PFSK-1 (cell line): ENCODE results near the gene FIBP.

Experiments
- FOXP2 ChIP-seq: optimal IDR thresholded peaks from 2 replicates; pipeline ENCODE3; 2011; ENCODE audit warnings: borderline replicate concordance, control low read depth, inconsistent platforms; ENCODE audit not compliant: insufficient read depth; ENCODE audit errors: extremely low read length, extremely low read depth
- POLR2AphosphoS5 ChIP-seq: IDR thresholded peaks from 2 replicates; pipeline ENCODE4 v1.6.1; 2012; ENCODE audit warnings: low read depth, mild to moderate bottlenecking, control low read depth, low read length, moderate library complexity
- SIN3A ChIP-seq: IDR thresholded peaks from 2 replicates; pipeline ENCODE4 v1.6.1; 2012; ENCODE audit warnings: mild to moderate bottlenecking, low read length, moderate library complexity, borderline replicate concordance; ENCODE audit not compliant: insufficient read depth
- TAF1 ChIP-seq: IDR thresholded peaks from 2 replicates; pipeline ENCODE4 v1.6.1; 2012; ENCODE audit warnings: low read length, control low read depth, borderline replicate concordance; ENCODE audit not compliant: insufficient read depth
- TF ChIP-seq, protein P1 (sequence below), 2 experiments: IDR thresholded peaks; 2 replicates each; pipeline versions ENCODE4 v1.6.1 to v1.8.0; 2011 to 2012; ENCODE audit warnings: low read depth in 2 of 2, low read length in 2 of 2, control low read depth in 1 of 2, inconsistent platforms in 1 of 2, mild to moderate bottlenecking in 1 of 2, moderate library complexity in 1 of 2; ENCODE audit not compliant: insufficient read depth in 1 of 2

Gene FIBP

DNA sequence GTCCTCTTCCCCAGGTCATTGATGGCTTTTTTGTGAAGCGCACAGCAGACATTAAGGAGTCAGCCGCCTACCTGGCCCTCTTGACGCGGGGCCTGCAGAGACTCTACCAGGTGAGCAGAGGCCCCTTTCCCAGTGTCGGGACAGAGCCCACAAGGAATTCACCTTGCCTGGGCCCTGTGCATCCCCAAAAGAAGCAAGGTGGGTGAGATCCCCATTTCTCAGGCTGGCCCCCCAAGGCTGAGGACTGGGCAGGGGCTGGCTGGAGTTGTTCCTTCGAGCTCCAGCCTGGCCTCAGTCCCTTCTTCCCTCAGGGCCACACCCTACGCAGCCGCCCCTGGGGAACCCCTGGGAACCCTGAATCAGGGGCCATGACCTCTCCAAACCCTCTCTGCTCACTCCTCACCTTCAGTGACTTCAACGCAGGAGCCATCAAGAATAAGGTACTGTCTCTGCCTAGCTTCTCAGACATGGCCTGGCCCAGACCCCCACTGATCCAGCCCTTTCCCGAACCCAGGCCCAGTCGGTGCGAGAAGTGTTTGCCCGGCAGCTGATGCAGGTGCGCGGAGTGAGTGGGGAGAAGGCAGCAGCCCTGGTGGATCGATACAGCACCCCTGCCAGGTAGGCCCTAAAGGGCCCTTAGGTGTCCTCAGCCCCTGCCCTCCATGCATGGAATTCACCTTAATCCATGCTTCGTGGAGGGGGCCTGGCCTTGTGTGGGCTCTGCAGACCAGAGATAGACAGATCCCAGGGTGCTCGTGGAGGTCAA, 23.4 kb downstream of the FIBP start:
- no peak for TF ChIP-seq TAF1

DNA sequence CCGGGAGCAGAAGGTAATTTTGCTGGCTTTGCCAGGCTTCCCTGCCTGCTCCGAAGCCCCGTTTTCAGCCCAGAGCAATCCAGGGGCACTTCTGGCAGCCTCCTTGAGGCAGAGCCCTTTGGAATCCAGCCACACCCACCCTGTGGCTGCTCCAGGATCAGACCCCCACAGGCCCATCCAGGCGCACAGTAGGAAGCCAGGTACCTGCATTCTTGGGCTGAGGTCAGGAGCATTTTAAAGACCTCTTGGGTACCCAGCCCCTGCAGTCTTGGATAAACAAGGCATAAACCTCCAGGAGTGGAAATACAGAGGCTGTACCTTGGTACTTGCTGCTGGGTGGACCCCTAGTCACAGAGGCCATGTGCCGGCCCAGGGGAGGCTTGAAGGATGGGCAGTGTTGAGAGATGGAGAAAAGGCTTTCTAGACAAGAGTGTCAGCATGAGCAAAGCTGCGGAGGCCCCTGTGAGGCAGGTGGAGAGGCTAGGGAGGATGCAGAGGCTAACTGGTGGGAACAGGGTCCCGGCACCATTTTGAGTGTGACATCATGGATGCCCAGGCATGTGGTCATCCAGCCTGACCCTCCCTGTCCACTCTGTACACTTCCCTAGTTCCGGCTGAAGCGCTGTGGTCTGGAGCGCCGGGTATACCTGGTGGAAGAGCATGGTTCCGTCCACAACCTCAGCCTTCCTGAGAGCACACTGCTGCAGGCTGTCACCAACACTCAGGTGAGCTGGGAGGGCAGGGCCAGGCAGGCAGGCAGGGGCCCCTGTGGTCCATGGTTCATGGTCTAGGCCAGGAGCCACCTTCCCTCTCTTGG, 24.2 kb downstream of the FIBP start:
- TF ChIP-seq FOXP2 (no peak), SIN3A (no peak), POLR2AphosphoS5 (no peak; the same call in 1 of the 2 replicates), TAF1 (no peak)
- TF ChIP-seq, protein P1, sequence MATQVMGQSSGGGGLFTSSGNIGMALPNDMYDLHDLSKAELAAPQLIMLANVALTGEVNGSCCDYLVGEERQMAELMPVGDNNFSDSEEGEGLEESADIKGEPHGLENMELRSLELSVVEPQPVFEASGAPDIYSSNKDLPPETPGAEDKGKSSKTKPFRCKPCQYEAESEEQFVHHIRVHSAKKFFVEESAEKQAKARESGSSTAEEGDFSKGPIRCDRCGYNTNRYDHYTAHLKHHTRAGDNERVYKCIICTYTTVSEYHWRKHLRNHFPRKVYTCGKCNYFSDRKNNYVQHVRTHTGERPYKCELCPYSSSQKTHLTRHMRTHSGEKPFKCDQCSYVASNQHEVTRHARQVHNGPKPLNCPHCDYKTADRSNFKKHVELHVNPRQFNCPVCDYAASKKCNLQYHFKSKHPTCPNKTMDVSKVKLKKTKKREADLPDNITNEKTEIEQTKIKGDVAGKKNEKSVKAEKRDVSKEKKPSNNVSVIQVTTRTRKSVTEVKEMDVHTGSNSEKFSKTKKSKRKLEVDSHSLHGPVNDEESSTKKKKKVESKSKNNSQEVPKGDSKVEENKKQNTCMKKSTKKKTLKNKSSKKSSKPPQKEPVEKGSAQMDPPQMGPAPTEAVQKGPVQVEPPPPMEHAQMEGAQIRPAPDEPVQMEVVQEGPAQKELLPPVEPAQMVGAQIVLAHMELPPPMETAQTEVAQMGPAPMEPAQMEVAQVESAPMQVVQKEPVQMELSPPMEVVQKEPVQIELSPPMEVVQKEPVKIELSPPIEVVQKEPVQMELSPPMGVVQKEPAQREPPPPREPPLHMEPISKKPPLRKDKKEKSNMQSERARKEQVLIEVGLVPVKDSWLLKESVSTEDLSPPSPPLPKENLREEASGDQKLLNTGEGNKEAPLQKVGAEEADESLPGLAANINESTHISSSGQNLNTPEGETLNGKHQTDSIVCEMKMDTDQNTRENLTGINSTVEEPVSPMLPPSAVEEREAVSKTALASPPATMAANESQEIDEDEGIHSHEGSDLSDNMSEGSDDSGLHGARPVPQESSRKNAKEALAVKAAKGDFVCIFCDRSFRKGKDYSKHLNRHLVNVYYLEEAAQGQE (IDR thresholded peaks at IDR 0.05; ENCODE audit: insufficient read depth in 1 of 2, low read depth in 2 of 2, low read length in 2 of 2) = no peak

DNA sequence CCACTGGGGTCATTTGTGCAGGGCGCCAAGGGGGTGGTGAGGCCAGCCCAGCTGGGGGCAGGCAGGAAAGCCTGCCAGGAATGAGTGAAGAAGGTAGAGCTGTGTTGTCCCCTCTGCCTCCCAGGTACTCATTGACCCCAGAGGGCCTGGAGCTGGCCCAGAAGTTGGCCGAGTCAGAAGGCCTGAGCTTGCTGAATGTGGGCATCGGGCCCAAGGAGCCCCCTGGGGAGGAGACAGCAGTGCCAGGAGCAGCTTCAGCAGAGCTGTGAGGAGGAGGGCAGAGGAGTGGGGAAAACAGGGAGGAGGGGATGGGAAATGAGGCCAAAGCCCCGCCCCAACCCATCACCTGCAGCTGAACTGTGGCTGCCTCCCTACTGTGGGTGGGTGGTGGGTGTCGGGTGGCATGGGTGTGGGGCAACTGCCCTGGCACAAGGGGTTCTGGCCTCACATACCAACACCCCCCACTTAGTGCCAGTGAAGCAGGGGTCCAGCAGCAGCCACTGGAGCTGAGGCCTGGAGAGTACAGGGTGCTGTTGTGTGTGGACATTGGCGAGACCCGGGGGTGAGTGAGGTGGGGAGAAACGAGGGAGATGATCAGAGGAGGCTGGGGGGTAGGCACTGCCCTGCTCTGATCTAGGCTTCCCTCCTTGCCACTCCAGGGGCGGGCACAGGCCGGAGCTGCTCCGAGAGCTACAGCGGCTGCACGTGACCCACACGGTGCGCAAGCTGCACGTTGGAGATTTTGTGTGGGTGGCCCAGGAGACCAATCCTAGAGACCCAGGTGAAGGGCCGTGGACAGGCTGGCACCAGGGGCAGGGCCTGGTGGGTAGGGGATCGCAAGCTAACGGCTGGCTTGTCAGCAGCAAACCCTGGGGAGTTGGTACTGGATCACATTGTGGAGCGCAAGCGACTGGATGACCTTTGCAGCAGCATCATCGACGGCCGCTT, 25.1 kb downstream of the FIBP start:
- TF ChIP-seq FOXP2 = no peak

DNA sequence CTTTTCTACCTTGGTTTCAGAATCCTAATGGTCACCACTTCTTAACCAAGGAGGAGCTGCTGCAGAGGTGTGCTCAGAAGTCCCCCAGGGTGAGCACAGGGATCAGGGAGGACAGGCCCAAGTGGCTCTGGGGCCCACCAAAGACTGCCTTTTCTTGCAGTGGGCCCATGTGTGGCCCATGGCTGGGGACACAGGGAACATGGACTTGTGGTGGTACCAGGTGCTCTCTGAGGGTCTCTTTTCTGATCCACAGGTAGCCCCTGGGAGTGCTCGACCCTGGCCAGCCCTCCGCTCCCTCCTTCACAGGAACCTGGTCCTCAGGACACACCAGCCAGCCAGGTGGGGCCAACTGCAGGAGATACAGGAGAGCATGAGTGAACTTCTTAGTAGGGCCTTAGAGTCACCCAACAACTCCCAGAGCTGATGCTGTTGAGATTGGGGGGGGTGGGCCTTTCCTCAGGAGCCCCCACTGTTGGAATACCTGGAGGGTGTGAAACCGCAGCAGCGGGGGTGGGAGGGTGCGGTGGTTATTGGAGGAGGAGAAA, 26.0 kb downstream of the FIBP start:
- TF ChIP-seq TAF1 = no peak
- no peak for TF ChIP-seq SIN3A
- TF ChIP-seq FOXP2 = no peak
- TF ChIP-seq POLR2AphosphoS5 = no peak
- TF ChIP-seq, protein P1 (IDR thresholded peaks at IDR 0.05; ENCODE audit: insufficient read depth in 1 of 2, low read depth in 2 of 2, low read length in 2 of 2) = no peak

DNA sequence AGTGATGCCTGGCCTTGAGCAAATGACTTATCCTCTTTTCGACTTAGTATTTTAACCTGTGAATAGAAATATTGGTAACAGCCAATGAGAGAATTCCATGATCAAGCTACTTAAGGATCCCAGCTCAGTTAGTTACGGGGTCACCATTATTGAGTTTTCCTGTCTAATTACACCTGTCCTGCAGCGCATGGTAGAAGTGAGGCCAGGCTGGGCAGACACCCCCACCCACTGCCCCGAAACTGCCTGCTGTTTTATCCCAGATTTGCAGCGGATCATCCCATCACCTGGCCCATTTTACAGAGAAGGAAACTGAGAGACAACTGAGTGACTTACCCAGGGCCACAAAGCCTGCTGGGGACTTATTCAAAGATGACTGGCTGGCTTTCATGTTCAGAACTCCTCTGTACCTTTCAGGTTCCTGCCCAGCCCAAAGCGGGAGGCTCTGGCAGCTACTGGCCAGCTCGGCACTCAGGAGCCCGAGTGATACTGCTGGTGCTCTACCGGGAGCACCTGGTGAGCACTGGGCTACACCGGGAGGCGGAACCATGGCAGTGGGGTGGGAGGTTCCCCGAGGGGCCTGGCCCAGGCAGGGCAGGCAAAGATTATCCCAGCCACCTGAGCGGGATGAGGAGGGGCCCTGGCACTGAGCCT, 26.6 kb downstream of the FIBP start:
- no peak for TF ChIP-seq TAF1
- TF ChIP-seq SIN3A = no peak
- no peak for TF ChIP-seq FOXP2
- TF ChIP-seq, protein P1 (IDR thresholded peaks at IDR 0.05; ENCODE audit: insufficient read depth in 1 of 2, low read depth in 2 of 2, low read length in 2 of 2) = no peak
- TF ChIP-seq POLR2AphosphoS5 = no peak
